Activated CD8-positive, alpha-beta T cell treated with anti-CD3 and anti-CD28 coated beads for 36 hours (primary cell): ENCODE data around the gene C1orf35. TPM values are rescaled to one million over a fixed set of nuclear protein-coding genes. Genes with fewer than 3 reads are reported as not detected.

Experiments used
- ATAC-seq: fragments of 200-7000 bp; cut with Tn5 transposase; one replicate; pipeline ENCODE4 v1.10.0; 2021; ENCODE audit warnings: mild to moderate bottlenecking, moderate library complexity
- CTCF ChIA-PET: fragments of 350-600 bp; sonication (Branson Sonifier 250); formaldehyde crosslinking; loops from one replicate; lab custom pipeline; 2021; ENCODE audit warnings: antibody characterized with exemption; lab: Charles Lee
- POLR2A ChIA-PET: fragments of 350-600 bp; sonication (Branson Sonifier 250); formaldehyde crosslinking; loops from one replicate; lab custom pipeline; 2021; ENCODE audit warnings: antibody characterized with exemption; lab: Charles Lee
- DNase-seq: peaks from one replicate; pipeline ENCODE4 v3.0.0-alpha.2; 2020
- H3K27ac Mint-ChIP-seq: one replicate; pipeline ENCODE4 v1.8.0; 2021; ENCODE audit warnings: mild to moderate bottlenecking, mixed read lengths
- H3K27me3 Mint-ChIP-seq: one replicate; pipeline ENCODE4 v1.8.0; 2021; ENCODE audit warnings: mixed read lengths
- H3K36me3 Mint-ChIP-seq: one replicate; pipeline ENCODE4 v1.8.0; 2021; ENCODE audit warnings: low read depth, mixed read lengths
- H3K4me1 Mint-ChIP-seq: one replicate; pipeline ENCODE4 v1.8.0; 2021; ENCODE audit warnings: low read depth, mixed read lengths
- H3K4me3 Mint-ChIP-seq: one replicate; pipeline ENCODE4 v1.8.0; 2021; ENCODE audit warnings: mild to moderate bottlenecking, moderate library complexity, mixed read lengths
- H3K9me3 Mint-ChIP-seq: one replicate; pipeline ENCODE4 v1.8.0; 2021; ENCODE audit warnings: mixed read lengths
- intact Hi-C: fragments of 100-400 bp; cut with micrococcal nuclease; formaldehyde crosslinking; loops from one replicate; pipeline ENCODE4 v1.10.0; 2022
- total RNA-seq, 2 experiments: library from RNA; stranded (reverse); gene quantifications; one replicate each; pipeline ENCODE4 v1.2.3, GENCODE V29; 2021
- TF ChIP-seq, protein P1 (sequence below): fragments of 200-600 bp; IDR thresholded peaks from one replicate; pipeline ENCODE4 v1.8.0; 2022; ENCODE audit warnings: antibody characterized with exemption, mild to moderate bottlenecking

C1orf35 gene
- total RNA-seq, 2 experiments from 2014 or later: 22.2 to 23.5 TPM

DNA sequence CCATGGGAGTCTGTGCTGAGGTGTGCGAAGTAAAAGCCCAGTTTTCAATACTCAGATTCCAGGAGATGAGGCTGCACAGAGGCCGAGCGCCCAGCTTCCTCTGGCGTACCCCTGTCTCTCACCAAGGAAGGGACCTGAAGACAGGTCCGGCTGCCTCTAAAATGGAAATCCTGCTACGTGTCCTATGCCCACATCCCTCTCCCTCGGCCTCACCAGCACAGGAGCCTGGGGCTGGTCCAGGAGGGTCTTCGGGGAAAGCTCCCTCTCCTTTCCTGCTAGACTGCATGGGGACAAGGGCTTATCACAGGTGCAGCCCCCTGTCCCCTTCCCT, 5.6 kb upstream of the C1orf35 start:
- peak overlapping the region; percentile 90 for H3K27ac Mint-ChIP-seq
- intact Hi-C loops: loop anchor here (1.0 kb wide), 1 partner anchor 58 kb away; no protein-coding TSS in a partner anchor
- CTCF ChIA-PET: interaction anchor here (3.1 kb wide), 1 partner anchor 22 kb away, joined by 15 read pairs; no protein-coding TSS in a partner anchor
- H3K4me1 Mint-ChIP-seq: peaks cover 36% of the 10 kb centered on the region
- TF ChIP-seq, protein P1, sequence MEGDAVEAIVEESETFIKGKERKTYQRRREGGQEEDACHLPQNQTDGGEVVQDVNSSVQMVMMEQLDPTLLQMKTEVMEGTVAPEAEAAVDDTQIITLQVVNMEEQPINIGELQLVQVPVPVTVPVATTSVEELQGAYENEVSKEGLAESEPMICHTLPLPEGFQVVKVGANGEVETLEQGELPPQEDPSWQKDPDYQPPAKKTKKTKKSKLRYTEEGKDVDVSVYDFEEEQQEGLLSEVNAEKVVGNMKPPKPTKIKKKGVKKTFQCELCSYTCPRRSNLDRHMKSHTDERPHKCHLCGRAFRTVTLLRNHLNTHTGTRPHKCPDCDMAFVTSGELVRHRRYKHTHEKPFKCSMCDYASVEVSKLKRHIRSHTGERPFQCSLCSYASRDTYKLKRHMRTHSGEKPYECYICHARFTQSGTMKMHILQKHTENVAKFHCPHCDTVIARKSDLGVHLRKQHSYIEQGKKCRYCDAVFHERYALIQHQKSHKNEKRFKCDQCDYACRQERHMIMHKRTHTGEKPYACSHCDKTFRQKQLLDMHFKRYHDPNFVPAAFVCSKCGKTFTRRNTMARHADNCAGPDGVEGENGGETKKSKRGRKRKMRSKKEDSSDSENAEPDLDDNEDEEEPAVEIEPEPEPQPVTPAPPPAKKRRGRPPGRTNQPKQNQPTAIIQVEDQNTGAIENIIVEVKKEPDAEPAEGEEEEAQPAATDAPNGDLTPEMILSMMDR: no peak
- no peak for ATAC-seq
- H3K4me3 Mint-ChIP-seq: peak overlapping the region; percentile 83
- peaks cover 7% of the 10 kb centered on the region for H3K36me3 Mint-ChIP-seq
- no peaks in the 10 kb centered on the region for H3K27me3 Mint-ChIP-seq
- H3K9me3 Mint-ChIP-seq: no peaks in the 10 kb centered on the region
- POLR2A ChIA-PET: interaction anchor here (0.5 to 4.2 kb wide), 10 partner anchors 11 to 349 kb away, joined by 3 to 21 read pairs (median 3); partner anchors contain the start of genes ARF1 and IBA57
- DNase-seq: no peak

DNA sequence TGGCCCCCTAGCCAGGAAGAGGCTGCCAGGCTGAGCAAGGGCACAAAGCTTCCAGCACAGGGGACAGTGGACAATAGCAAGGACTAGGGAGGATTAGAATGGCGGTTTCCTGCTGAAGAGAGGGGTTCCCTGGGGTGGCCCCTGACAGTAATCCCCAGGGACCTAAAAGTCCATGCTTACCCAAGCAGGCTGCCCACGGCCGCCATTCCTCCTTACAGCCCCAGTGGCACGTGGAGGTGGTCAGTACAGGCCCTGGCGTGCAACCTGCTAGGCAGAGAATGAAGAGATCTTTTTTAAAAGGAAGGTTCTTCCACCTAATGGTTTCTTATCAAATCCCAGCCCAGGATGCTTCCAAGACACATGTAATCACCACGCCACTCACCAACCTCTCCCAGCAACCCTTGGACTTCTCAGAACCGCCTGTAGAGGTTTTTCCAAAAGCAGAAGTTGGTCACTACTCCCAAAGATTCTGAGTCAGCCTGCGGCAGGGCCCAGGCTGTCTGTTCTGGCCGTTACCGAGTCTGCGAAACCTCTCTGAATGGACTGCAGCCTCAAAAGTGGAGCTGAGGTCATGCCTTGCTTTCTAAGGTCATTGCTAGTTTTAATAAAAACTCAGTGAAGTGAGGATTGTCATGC, 5.0 kb upstream of the C1orf35 start:
- TF ChIP-seq, protein P1: no peak
- ChIA-PET CTCF (interaction anchor here (3.1 kb wide), 1 partner anchor 23 kb away, joined by 15 read pairs; no protein-coding TSS in a partner anchor), POLR2A (interaction anchor here (0.5 to 4.2 kb wide), 10 partner anchors 11 to 350 kb away, joined by 3 to 21 read pairs (median 3); partner anchors contain the start of gene ARF1)
- no peaks in the 10 kb centered on the region for H3K9me3 Mint-ChIP-seq
- DNase-seq (no peak), ATAC-seq (no peak)
- peaks cover 9% of the 10 kb centered on the region for H3K36me3 Mint-ChIP-seq
- intact Hi-C loops: no loop called here
- H3K27me3 Mint-ChIP-seq: no peaks in the 10 kb centered on the region
- H3K4me1 Mint-ChIP-seq: peaks cover 37% of the 10 kb centered on the region
- H3K27ac Mint-ChIP-seq: peak overlapping the region; percentile 90
- peak overlapping the region; percentile 83 for H3K4me3 Mint-ChIP-seq

DNA sequence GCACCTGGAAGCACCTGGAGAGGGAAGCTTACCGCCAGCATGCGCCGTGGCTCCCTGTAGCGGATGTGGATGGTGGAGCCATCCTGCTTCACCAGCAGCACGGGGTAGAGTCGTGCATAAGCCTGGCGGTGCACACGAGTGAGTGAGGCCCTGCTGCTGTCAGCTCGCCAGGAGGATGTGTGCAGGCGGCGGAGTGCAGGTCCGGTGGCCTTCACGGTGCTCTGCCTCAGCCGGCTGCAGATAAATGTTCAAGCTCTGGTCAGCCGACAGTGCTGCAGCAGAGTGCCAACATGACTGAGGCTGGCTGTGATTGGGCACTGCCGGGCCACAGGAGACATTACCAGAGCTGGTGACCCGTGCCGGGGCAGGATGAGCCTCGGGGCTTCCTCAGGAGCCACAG, 4.5 kb upstream of the C1orf35 start:
- H3K27ac Mint-ChIP-seq: peak overlapping the region; percentile 90
- ChIA-PET POLR2A (interaction anchor here (0.6 to 4.2 kb wide), 3 partner anchors 17 to 164 kb away, joined by 3 to 21 read pairs (median 8); partner anchors contain the start of gene ARF1), CTCF (no interaction called here)
- TF ChIP-seq, protein P1: no peak
- DNase-seq (no peak), ATAC-seq (no peak)
- H3K9me3 Mint-ChIP-seq: no peaks in the 10 kb centered on the region
- intact Hi-C loops: no loop called here
- peak overlapping the region; percentile 83 for H3K4me3 Mint-ChIP-seq
- H3K4me1 Mint-ChIP-seq: peaks cover 37% of the 10 kb centered on the region
- no peaks in the 10 kb centered on the region for H3K27me3 Mint-ChIP-seq
- peaks cover 11% of the 10 kb centered on the region for H3K36me3 Mint-ChIP-seq

DNA sequence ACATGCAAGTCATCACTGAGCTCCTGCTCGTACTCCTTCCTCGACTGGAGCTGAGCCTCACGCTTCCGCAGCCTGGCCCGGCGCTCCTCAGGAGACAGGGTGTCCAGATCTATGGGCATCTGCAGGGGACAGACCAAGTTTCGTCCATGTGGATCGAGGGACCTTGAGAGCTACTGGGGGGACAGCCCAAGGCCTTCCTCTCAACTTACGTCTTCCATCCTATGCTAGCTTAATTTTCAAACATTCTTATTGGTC, 3.6 kb upstream of the C1orf35 start:
- ATAC-seq (no peak), DNase-seq (no peak)
- no peak overlapping the region for H3K27ac Mint-ChIP-seq
- H3K4me3 Mint-ChIP-seq: no peak overlapping the region
- no peaks in the 10 kb centered on the region for H3K27me3 Mint-ChIP-seq
- TF ChIP-seq, protein P1: no peak
- intact Hi-C loops: no loop called here
- ChIA-PET POLR2A (interaction anchor here (1.9 to 4.2 kb wide), 3 partner anchors 9 to 23 kb away, joined by 4 to 21 read pairs (median 8); partner anchors contain the start of gene ARF1), CTCF (no interaction called here)
- peaks cover 35% of the 10 kb centered on the region for H3K4me1 Mint-ChIP-seq
- H3K36me3 Mint-ChIP-seq: peaks cover 11% of the 10 kb centered on the region
- H3K9me3 Mint-ChIP-seq: no peaks in the 10 kb centered on the region
